HG03135 (cell line): Measurements from ENCODE around the gene CMTM4.
"Not testable (repeated sequence)": the region's sequence is repeated elsewhere in the genome, so short reads cannot be mapped to it uniquely, and the experiment has no call there.

Experiments used
- ATAC-seq: cut with Tn5 transposase; IDR thresholded peaks from one replicate; pipeline ENCODE4 v1.9.1; 2021; ENCODE audit warnings: mild to moderate bottlenecking, moderate library complexity; ENCODE audit not compliant: unreplicated experiment

CMTM4 gene

DNA sequence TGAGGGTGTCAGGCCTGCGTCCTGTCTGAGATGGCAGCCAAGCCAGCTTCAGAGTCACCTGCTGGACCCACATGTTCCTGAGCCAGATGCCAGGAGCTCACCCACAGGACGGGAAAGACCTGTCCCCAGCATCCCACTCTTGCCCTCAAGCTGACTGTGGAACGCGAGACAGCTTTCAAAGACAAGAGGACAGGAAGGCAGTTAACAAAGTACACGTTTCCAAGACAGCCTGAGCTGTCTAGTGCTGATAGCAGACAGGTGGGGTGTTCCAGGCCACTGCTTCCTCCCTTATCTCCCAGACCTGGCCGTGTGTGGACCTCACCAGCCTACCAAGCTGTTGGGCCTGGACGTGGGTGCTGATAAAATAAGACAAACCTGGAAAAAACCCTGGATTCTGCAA lies 78.8 kb downstream of the CMTM4 start:
- ATAC-seq = no peak

DNA sequence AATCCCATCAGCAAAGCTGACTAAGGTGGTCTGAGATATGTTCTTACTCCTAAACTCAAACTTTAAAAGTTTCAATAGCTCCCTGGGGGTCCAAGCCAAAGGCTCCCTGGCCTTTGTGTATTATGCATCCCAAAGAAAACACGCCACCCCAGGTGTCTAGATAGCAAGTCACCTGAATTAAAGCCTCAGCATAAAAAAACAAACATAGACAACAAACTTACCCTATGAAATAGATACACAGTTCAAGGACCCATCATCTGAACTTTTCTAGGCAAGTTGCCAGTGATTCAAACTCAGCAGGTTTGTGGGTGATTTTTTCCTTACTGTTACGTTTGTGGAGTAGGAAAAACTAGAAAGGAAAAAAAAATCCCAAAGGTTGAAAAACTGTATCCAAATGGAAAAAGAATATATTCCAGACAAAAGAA lies 79.5 kb downstream of the CMTM4 start:
- ATAC-seq = no peak

- ATAC-seq = no peak
Measured at GRCh38 chr16:66616592-66616991, 80.0 kb downstream of the CMTM4 start.

GRCh38 chr16:66616169-66616568 lies 80.4 kb downstream of the CMTM4 start:
- ATAC-seq = no peak

DNA sequence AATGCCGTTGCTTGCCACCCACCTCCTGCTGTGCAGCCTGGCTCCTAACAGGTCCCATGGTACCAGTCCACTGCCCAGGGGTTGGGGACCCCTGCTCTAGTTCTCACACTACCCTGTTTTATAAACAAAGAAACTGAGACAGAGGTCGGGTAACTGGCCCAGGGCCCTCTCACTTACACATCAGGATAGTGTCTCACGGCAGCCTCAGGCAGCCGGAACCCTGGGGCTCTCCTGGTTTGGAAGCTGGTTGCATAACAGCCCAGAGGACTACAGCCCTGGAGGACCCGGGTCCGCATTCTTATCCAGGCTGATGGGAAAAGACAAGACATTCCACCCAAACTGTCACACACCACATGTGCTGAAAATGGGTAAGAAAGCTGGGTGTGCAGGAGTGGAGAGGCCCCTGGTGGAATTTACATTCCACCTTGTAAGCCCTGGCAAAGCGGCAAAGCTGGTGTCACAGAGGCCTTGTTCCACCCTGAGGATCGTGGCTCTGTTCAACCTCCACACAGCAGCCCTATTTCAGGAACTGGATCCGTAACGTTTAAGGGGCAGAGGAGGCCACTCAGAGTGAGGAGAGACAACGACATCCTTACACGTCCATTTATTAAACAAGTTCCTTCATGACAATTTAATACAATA lies 82.3 kb downstream of the CMTM4 start:
- ATAC-seq = no peak

DNA sequence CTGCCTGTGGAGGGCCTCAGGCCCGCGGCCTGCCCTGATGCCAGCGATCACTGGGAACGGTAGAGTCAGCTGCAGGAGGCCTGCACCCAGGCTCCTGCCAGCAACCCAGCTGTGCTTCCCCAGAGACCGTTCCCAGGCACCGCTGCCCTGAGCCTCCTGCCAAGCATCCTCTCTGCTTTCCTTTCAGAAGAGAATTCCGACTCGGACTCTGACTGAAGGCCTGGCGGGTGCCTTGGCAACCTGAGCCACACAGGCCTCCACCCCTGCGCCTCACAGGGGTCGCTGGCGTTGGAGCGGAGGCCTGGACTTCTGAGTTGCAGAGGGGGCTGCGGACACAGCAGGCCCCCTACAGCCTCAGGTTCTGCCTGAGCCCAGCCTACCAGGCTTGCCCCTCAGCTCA lies 84.1 kb downstream of the CMTM4 start:
- no peak for ATAC-seq

DNA sequence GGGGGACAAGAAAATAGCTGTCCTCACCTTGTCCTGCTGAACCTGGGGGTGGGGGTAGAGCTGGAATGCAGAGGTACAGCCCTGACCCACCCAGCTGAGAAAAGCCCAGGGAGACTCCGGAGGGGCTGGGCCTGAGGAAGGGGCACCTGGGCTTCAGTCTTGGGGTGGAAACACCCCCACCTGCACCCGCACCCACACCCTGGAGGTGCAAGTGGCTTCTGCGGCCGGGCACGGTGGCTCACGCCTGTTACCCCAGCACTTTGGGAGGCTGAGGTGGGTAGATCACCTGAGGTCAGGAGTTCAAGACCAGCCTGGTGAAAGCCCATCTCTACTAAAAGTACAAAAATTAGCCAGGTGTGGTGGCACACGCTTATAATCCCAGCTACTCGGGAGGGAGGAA lies 84.6 kb downstream of the CMTM4 start:
- ATAC-seq = not testable (repeated sequence)

- no peak for ATAC-seq
Measured at GRCh38 chr16:66610111-66610820, 86.3 kb downstream of the CMTM4 start.

DNA sequence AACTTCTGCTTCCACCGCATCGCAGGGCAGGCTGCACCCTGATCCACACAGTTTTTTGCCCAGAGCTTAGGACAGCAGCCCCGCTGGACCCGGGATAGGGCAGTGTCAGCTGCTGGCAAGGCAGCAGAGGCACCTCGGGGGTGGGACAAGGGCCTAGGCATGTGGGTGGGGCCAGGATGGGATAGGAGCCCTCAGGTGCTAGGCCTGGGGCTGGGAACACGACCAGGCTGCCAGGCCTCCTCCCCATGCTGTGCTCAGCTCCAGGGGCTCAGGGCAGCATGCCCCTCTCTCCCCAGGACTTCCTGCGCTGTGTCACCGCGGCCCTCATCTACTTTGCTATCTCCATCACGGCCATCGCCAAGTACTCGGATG lies 87.4 kb downstream of the CMTM4 start:
- no peak for ATAC-seq

- ATAC-seq = no peak
Measured at GRCh38 chr16:66608241-66609138, 88.1 kb downstream of the CMTM4 start.

GRCh38 chr16:66605979-66606751 lies 90.4 kb downstream of the CMTM4 start:
- peak; percentile 55 for ATAC-seq

- ATAC-seq = peak; percentile 9
Measured at GRCh38 chr16:66605177-66605978, 91.2 kb downstream of the CMTM4 start.

DNA sequence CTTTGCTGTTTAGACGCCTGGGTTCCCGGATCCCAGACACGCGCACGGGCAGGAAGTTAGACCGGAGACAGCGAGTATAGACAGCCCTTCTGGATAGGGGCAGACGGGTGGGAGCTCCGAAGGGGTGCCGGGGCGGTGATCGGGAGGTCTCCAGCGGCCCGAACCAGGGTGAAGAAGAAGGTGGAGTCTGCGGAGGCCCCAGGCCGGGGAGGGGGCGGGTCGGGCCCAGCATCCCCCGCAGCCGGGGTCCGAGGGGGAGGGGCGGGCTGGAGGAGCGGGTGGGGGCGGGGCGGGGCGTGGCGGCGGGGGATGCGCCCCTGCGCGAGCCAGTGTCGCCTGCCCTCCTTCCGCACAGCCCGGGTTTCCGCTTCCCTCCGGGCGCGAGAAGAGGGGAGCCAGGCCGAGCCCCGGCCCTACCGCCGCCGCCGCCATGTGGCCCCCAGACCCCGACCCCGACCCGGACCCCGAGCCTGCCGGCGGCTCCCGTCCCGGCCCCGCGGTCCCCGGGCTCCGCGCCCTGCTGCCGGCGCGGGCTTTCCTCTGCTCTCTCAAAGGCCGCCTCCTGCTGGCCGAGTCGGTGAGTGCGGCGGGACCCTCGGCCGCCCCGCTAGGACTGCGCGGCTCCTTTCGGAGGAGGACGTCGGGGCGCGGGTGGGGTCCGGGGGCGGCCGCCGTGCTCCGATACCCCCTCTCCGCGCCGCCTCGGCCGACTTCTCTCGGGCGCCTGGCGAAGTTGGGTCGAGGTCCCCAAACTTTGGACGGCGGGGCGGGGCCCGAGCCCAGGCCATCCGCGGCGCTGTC lies 92.0 kb downstream of the CMTM4 start, which contains the start of gene CMTM3:
Gene CMTM3 (plus strand): TSS at position 329 of the 801 bp plus-strand sequence. CDS start 102 bp downstream, at position 431.
- peak; percentile 47 for ATAC-seq

- no peak for ATAC-seq
Measured at GRCh38 chr16:66603537-66604375, 92.8 kb downstream of the CMTM4 start.

DNA sequence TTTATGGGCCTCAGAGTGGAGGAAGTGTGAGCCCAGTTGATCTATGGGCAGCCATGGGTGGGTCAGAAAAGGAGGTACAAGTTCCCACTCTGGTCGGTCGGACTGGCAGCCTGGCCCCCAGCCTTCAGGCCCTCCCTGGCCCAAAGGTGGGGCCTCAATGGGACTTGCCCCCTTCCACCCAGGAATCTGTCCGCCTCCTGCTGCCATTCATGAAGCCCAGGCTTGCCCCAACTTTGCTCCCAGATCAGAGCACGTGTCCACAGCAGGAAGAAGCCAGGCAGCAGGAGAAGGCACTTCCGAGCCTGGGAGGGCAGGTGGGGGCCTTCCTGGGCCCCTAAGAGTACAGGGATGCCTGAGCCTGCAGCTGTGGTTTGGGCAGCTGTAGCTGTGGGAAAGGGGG lies 95.1 kb downstream of the CMTM4 start:
- no peak for ATAC-seq

- ATAC-seq = no peak
Measured at GRCh38 chr16:66600477-66600876, 96.1 kb downstream of the CMTM4 start.

GRCh38 chr16:66599726-66600125 lies 96.8 kb downstream of the CMTM4 start:
- no peak for ATAC-seq

- no peak for ATAC-seq
Measured at GRCh38 chr16:66598111-66598510, 98.4 kb downstream of the CMTM4 start.
